Jurkat, Clone E6-1 (cell line): ENCODE results near the gene UBE2D2.
A peak's percentile ranks its signal among the peaks of the same experiment; 100 is the strongest.

ENCODE experiments used
- DNase-seq: peaks from one replicate; pipeline ENCODE4 v3.0.0-alpha.2; 2011; ENCODE audit warnings: low read depth, low spot score
- H3K4me3 ChIP-seq: 2 replicates; pipeline ENCODE4 v1.5.1; 2011; ENCODE audit warnings: mild to moderate bottlenecking, low read length, control low read depth, moderate library complexity

Gene UBE2D2

DNA sequence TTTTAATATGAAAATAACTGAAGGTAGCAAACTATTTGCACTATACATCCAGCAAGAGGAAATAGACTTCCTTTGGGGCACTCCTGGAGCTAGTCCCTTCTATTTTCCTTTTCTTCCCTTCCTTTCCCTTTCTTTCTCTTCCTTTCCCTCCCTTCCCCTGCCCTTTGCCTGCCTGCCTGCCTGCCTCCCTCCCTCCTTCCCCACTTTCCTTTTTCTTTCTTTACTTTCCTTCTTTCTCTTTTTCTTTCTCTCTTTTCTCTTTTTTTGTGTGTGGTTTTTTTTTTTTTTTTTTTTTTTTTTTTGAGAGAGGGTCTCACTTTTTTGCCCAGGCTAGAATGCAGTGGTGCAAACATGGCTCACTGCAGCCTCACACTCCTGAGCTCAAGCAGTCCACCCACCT lies 69.7 kb downstream of the UBE2D2 start:
- DNase-seq, result no peak
- H3K4me3 ChIP-seq, result no peak overlapping the region

GRCh38 chr5:139631520-139632165 lies 70.5 kb downstream of the UBE2D2 start:
- H3K4me3 ChIP-seq, result no peak overlapping the region
- DNase-seq, result no peak

DNA sequence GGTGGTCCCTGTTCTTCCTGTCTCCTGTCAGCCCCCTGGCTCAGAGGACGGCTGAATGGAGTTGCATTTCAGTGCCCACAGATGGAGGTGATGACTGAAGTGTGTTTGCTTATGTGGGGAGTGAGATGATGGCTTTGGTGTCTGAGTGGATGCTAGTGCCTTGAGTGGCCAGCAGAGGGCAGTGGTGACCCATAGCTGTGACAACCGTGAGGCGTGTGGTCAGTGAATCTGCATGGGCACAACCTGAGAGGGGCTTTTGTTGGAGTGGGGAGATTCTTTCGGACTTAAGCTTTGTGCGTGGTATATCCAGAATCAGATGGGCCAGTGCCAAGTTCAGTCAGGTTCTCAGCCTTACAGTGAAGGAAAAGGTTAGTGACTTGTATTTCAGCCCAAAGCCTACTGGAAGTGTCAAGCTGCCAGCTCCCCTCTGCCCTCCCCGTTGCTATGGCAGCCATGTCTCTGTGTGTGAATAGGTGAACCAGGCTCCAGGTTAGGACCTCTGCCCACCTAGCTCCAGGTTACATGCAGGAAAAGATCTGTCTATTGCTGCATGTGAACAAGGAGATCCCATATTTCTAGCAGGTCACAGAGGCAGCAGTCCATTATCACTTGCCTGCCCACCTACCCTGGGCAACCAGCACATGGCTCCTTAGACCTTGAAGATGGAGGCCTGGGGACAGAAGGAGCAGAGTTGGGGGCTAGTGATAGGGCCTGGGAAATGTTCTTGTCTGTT lies 72.3 kb downstream of the UBE2D2 start:
- no peak overlapping the region for H3K4me3 ChIP-seq
- peak; percentile 64 for DNase-seq

- H3K4me3 ChIP-seq, result no peak overlapping the region
- DNase-seq, result no peak
Observed at GRCh38 chr5:139634028-139634325, 72.8 kb downstream of the UBE2D2 start.

GRCh38 chr5:139634541-139634940 lies 73.4 kb downstream of the UBE2D2 start:
- no peak overlapping the region for H3K4me3 ChIP-seq

GRCh38 chr5:139635191-139635590 lies 74.1 kb downstream of the UBE2D2 start:
- DNase-seq, result no peak
- H3K4me3 ChIP-seq, result no peak overlapping the region

More at GRCh38 chr5:139634541-139634940, 73.4 kb downstream of the UBE2D2 start:
- DNase-seq, result no peak

DNA sequence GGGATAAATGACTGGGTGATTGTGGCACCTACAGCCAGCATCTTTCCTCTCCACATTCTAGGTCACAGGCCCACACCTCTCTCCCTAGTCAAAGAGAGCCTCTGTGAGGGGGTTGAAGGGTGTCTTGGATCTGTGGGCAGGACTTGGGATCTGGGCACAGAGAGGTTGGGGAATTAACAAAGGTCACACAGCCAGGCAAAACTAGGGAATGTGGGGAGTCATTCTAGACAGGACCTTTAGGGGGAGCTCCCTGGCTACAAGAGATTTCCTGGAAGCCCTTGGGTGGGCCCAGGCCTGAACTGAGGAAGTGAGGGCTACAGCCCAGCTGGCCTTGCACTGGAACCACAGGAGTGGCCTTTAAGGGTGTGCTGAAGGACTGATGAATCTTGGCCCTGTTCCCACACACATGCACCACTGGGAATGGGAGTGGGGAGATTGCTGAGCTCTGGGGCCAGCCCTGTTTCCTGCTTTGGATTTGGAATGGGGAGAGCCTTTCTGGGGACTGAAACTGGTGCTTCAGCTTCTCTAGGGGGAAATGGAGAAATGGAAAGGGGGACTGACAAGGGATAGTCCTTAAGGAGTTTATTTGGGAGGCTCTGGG lies 74.6 kb downstream of the UBE2D2 start:
- DNase-seq, result peak; percentile 55
- H3K4me3 ChIP-seq, result peak overlapping the region; percentile 9; the same call in 1 of the 2 replicates

GRCh38 chr5:139636207-139636792 lies 75.2 kb downstream of the UBE2D2 start:
- peak; percentile 92 for DNase-seq

DNA sequence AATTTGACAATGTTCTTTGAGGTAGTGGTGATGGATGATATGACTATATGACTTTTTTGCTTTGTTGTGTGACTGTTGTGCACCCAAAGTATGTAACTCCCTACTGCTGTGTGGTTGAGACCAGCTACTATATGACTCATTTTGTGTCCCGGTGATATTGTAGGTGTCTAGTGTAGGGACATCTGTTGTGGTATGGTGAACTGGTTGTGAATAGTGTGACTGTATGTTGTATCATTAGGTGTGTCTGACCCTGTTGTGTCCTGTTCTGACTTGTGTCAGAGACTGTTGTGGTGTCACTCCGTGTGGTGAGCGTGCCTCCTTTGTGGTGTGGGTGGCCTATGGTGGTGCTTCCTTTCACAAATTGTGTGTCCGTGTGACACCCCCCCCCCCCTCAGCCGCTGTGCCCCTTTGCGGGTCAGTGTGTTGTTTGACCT lies 75.9 kb downstream of the UBE2D2 start:
- H3K4me3 ChIP-seq, result no peak overlapping the region
- no peak for DNase-seq

More at GRCh38 chr5:139636207-139636792, 75.2 kb downstream of the UBE2D2 start:
- H3K4me3 ChIP-seq, result no peak overlapping the region

DNA sequence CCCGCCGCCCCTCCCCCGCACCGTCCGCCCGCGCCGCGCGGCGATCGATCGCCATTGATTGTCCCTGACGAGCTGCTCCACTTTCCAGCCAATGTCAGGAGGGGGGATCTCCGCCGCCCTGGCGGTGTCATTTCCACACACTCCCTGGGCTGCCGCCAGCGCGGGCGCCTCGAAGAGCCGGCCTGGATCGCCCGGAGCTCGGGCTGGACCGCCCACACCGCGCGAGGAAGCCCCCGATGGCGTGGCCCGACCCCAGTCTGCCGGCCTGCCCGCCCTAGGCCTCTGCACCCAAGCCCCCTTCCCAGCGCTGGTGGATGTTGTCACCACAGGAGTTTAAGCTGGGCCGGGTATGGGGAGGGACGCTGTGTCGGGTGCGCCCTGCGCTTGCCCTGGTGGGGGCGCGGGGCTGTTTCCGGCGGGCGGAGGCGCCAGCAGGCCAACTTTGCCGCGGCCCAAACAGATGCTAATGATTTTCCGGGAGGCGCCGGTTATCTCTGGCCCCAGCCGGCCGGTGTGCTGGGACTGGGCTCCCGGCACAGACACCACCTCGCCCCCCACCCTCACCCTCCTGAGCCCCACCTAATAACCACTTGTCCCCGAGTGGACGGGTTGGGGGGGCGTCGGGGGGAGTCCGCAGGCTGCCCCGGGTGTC lies 76.4 kb downstream of the UBE2D2 start:
- no peak for DNase-seq
- H3K4me3 ChIP-seq, result no peak overlapping the region

DNA sequence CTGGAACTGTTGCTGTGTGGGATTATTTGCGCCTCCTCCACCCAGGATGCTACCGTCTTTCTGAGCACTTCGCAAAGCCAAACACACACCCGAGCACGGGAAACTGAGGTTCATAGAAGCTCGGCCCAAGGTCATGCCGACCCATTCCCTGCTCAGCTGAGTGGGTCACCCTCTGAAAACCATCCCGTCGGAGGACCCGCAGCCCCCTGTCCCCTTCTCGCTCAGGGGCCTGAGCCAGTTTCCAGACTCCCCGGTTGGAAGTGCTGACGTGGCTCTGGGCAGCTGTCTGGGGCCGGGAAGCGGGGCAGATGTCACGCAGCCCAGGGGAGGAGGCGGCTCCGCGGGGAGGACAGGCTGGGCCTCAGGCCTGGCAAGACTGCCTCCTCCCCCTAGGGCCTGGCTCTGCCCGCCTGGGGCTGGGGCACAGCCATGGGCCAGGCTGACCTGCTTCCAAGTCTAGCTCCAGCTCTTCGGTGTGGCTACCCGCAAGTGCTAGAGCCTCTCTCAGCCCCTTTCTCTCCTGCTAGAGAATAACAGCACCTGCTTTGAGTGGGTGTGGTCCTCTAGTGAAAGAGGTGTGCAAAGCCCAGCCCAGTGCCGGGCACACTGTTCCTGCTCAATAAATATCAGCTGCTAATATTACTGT lies 77.1 kb downstream of the UBE2D2 start:
- H3K4me3 ChIP-seq, result no peak overlapping the region
- DNase-seq, result no peak

DNA sequence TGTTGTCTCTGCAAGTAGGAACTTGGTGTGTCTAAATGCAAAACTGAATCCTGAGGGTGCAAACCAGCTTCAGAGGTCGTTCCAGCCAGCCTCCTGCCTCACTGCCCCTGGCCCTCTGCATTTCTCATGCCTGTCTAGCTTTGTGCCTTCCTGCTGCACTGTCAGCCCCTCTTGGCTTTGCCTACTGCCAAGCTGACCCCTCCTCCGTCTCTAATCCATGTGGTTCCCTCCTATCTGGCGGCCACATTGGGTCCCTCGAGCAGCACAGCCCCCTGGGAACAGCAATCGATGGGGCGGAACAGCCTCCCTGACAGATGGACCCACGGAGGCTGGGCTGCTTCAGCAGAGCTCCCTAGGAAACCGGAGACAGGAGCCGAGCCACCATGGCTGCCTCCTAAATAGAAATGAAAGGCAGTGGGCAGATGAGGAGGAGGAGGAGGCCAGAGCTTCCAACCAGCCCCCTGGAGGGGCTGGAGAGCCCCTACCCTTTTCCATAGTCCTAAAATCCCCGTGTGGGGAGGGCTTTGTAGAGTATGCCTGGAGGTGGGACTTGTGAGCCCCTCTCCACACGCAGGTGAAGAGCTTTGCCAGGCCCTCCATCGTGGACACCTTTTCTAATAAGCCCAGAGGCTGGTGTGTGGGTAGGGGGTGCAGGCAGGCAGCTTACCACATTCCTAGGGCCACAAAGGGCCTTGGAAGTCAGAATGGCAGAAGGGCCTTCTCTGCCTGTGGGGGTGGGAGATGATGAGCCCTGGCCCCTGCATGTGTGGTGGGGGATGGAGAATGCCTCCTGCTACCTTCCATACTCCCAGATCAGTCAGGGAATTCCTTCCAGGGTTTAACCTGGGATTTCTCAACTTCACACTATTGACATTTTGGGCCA lies 77.8 kb downstream of the UBE2D2 start:
- no peak overlapping the region for H3K4me3 ChIP-seq
- no peak for DNase-seq

DNA sequence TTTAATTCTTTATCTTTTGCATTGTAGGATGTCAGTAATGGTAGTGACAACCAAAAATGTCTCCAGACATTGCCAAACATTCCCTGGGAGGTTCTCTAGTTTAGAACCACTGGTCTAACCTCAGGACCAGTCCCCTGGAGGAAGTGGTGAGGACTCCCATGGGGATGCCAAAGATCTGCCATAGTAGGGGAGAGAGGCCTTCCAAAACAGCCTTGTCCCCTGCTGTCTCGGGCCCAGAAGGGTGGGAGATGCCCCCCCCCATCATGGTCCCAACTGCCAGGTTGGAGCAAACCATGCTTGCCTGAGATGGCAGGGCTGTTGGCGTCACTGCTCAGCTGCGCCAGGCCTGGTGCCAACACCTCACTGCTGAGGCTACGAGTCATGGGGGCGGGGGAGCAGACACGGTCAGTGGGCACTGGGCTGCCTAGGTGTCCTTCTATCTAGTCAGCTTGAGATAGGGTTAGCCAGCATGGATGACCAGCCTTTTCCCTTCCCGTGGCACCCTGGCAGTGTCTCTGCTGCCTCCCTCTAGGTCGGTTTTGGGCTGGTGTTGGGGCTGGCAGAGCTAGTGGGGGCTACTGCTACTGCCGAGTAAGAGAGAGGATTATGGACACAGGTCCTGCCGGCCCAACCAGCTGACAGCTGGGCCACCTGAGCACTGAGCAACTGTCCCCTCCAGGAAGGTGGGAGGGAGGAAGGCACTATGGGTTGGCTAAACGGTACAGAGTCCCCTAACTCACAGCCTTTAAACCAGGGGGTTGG lies 78.7 kb downstream of the UBE2D2 start:
- DNase-seq, result no peak
- no peak overlapping the region for H3K4me3 ChIP-seq

GRCh38 chr5:139640421-139641115 lies 79.4 kb downstream of the UBE2D2 start:
- DNase-seq, result no peak
- no peak overlapping the region for H3K4me3 ChIP-seq

DNA sequence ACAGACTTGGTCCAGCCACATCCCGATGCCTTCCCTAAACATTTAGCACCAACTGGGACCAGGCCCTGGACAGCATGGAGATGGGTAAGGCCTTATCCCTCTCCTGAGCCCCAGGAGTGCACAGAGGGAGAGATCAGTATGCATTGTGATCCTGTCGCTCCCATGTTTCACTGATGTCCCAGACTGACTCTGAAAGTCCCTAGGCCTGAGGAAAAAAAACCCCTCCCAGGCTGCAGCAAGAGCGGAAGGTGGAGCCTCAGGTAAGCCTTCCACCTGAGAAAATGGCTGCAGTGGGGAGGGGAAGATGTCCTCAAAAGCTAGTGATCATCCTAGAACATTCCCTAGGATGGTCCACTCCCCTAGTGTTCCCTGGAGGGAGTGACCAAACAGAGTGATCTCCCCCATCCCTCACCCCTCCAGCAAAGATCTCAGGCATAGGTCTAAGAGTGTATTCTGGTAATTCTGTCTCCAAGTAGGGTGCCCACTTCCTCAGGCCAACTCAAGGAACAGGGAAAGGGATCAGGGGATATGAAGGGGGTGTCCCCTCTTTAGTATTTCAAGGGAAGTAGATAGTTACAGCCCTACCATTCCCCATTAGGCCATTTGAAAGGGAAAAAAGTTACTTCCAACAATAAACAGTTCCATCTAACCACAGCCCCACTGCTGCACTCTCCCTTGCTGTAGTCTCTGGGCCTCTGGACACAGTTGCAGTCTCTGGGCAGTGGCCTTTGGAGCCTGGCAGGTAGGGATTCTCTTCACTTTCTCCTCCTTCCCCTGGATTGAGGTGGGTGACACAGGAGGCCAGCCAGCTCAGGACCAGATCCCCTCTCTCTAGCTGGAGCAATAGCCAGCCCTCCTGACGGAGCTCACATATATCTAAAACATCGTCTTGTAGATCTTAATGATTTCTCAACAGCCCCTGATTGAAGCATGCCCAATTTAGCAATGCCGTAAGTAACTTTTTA lies 80.3 kb downstream of the UBE2D2 start:
- no peak overlapping the region for H3K4me3 ChIP-seq
- no peak for DNase-seq

- H3K4me3 ChIP-seq, result no peak overlapping the region
- DNase-seq, result no peak
Observed at GRCh38 chr5:139642213-139642612, 81.1 kb downstream of the UBE2D2 start.
